SH-SY5Y (cell line): ENCODE data around the gene SPTB.

Experiments
- GATA2 ChIP-seq: IDR thresholded peaks from 2 replicates; pipeline ENCODE4 v1.6.1; 2011; ENCODE audit warnings: mild to moderate bottlenecking, low read depth, low read length
- GATA3 ChIP-seq: IDR thresholded peaks from 2 replicates; pipeline ENCODE4 v1.6.1; 2011; ENCODE audit warnings: low read depth, mild to moderate bottlenecking, low read length, moderate library complexity

The SPTB gene

GRCh38 chr14:64718762-64719161 lies 160.9 kb downstream of the SPTB start:
- TF ChIP-seq GATA2 (no peak), GATA3 (no peak)

DNA sequence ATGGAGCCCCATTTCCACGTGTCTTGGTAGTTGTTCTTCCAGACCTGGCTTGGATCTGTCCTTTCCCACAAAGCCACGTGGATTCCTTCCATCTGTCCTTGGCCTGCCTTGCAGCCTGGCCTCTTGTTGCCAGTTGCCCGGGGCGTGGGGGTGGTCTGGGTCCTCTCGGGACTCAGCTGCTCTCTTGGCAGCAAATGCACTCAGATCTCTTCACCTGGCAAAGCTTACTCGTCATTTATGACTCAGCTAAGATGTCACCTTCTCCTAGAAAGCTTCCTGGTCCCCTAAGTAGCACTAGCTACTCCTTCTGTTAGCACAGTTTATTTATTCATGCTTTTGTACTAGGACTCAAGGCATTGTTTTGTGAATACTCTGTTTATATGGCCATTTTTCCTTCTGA lies 161.8 kb downstream of the SPTB start:
- TF ChIP-seq GATA3 (no peak), GATA2 (no peak)

DNA sequence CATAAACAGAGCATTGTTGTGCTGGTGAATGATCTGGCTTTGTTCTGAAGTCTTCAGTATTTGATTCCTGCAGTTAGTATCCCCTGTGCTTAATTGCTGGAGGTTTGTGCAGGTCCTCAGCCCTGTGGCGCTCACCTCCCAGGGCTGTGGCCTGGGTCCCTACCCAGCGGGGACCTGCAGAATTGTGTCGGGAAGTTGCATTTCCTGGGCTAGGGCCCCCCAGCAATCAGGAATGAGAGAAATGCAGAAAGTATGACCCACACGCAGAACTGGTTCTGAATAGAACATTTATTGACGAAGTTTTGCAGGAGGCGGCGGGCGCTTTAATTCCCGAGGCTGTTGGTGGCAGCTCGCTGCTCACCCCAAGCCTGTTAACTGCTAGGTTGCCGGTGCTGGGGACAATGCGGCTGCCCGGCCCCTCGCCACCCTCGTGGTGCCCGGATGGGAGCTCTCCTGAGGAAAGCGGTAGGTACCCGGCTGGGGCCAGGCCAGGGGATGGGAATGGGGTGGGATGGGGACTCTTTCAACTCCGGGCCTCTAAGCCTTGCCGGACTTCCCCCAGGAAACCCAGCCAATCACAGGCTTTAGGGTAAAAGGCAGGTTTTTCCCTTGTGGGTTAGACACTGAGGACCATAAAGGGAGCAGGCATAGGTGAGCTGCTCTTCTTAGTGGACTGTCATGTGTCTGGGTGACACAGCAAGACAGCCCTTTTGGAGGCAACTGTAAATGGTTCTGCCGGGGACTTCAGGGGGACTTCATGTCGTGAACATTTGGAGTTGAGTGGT lies 163.9 kb downstream of the SPTB start:
- TF ChIP-seq GATA3: no peak
- no peak for TF ChIP-seq GATA2

DNA sequence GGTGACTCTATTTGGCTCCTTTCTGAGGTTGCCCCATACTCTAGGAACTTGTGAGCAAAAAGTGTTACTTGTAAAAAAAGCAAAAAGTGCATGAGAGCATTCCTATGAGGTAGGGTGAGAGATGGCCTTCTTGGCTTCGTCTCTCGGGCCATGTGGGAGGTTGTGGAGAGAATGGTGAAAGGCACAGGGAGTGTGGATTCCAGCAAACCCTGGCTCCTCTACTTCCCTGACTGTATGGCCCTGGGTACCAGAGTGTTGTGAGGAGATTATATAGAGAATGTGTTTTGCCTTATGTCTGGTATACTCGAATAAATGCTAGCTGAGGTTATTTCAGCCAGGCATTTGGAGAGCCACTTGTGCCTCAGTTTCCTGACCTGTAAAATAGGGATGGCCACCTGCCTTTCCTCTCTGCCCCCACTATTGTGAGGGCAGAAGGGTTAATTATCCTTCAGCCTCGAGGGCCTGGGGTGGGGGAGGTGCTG lies 164.5 kb downstream of the SPTB start:
- TF ChIP-seq GATA2 (no peak), GATA3 (no peak)

GRCh38 chr14:64714432-64715025 lies 165.2 kb downstream of the SPTB start:
- TF ChIP-seq GATA3 (no peak), GATA2 (no peak)

- TF ChIP-seq GATA3: no peak
- no peak for TF ChIP-seq GATA2
These were observed 166.0 kb downstream of the SPTB start for GRCh38 chr14:64713677-64714076.

GRCh38 chr14:64711039-64711438 lies 168.7 kb downstream of the SPTB start:
- TF ChIP-seq GATA2 (no peak), GATA3 (no peak)

DNA sequence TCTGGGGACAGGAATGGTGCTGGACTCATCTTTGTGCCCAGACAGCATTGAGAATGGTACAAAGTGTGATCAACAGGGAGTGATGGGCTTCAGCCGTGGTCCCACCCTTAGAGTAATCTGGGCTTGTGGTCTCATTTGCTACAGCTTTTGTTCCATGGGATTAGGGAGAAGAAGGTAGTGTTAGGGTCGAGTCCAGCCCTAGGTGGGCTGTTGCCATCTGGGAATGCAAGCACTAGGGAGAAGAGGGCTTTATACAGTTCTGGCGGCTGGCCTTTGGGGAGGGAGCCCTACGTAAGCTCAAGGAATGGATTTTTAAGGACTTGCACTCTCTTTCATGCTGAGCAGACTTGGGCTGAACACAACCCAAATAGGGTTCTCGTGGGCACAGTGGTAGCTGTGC lies 170.6 kb downstream of the SPTB start:
- TF ChIP-seq GATA3: no peak
- TF ChIP-seq GATA2: no peak

GRCh38 chr14:64708148-64709004 lies 171.3 kb downstream of the SPTB start:
- TF ChIP-seq GATA2 (no peak), GATA3 (no peak)

GRCh38 chr14:64707661-64708060 lies 172.0 kb downstream of the SPTB start:
- TF ChIP-seq GATA3: no peak
- TF ChIP-seq GATA2: no peak

DNA sequence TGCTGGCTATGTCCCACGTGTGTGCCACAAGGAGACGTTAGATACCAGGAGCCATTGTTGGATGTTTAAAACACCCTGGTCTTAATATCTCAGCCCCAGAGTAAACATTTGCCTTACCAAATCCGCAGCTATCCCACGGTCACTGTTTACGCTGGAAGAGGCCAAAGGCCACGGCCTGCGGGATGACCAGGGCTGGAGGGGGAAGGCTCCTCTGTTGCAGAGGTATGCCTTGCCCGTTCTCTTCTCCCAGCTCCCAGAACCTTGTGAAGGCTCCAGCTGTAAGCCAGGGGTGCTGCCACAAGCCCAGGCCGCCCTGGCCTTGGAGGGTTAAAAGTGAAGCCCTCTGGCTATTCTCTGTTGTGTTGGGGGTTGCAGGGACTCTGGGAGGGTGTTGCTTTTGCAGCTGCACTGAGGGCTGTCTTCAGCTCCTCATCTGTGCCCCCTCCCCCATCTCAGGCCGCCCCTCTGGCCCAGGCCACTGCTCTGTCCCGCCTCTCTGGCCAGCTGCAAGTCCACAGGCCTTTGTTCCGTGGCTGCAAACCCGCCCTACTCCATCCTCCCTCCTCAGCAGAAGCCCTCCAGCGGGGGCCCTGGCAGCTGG lies 173.0 kb downstream of the SPTB start:
- TF ChIP-seq GATA2 (no peak), GATA3 (no peak)

GRCh38 chr14:64706119-64706592 lies 173.6 kb downstream of the SPTB start:
- TF ChIP-seq GATA2 (no peak), GATA3 (no peak)

DNA sequence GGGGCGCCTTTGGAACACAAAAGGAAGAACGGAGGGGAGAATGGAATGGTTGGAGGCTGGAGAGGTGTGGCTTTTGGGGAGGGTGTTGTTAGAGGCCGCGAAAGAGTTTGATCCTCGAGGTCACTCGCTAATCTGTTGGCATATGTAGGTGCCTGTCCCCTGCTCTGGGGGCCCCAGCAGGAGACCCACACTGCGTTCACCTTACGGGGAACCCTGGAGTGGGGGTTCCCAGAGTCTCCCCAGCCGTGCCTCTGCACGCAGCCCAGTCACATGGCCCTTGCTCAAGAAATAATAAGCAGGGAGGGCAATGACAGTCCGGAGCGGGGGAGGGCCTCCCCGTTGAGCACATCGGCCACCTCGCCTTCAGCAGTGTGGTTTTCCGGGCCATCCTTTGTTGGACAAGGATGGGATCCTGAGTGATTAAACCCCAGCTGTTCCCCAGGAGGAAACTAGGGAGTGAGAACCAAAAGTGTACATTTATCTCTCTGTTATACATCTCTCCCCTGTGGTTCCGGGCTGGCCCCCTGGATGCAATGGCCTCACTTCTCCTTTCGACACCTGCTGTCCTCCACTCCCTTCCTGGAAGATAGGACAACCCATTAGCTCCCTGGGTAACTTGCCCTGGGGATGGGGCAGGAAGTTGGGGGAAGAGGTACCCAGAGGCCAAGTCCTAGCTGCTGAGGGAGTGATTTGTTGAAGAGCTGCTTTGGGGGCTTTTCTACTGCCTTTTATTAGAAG lies 174.2 kb downstream of the SPTB start:
- no peak for TF ChIP-seq GATA2
- TF ChIP-seq GATA3: no peak
